Liver (tissue), 9 donors: ENCODE results near the gene BPIFB1. TPM values are rescaled to one million over a fixed set of nuclear protein-coding genes. Genes with fewer than 3 reads are reported as not detected.

ENCODE experiments used
- DNase-seq: peaks from one replicate; pipeline ENCODE4 v3.0.0-alpha.2; 2017; ENCODE audit warnings: low spot score
- H3K27ac ChIP-seq, 2 donors: one replicate each; pipeline ENCODE4 v1.7.0; 2013; ENCODE audit warnings: inconsistent platforms in 2 of 2, low read length in 2 of 2, control low read depth in 1 of 2, low read depth in 1 of 2, mild to moderate bottlenecking in 1 of 2
- H3K27me3 ChIP-seq, 4 donors: one replicate each; pipeline versions ENCODE4 v1.6.1 to v1.7.0; 2013; ENCODE audit warnings: low read length in 3 of 4, inconsistent platforms in 1 of 4, mild to moderate bottlenecking in 1 of 4, moderate library complexity in 1 of 4; ENCODE audit not compliant: control insufficient read depth in 4 of 4, insufficient read depth in 4 of 4
- H3K36me3 ChIP-seq, 4 donors: one replicate each; pipeline versions ENCODE4 v1.6.1 to v1.7.0; 2013; ENCODE audit warnings: low read length in 3 of 4, mild to moderate bottlenecking in 3 of 4, low read depth in 1 of 4, moderate library complexity in 1 of 4; ENCODE audit not compliant: control insufficient read depth in 4 of 4, insufficient read depth in 3 of 4
- H3K4me1 ChIP-seq, 4 donors: one replicate each; pipeline versions ENCODE4 v1.6.1 to v1.7.0; 2013; ENCODE audit warnings: low read length in 3 of 4, mild to moderate bottlenecking in 3 of 4, moderate library complexity in 1 of 4; ENCODE audit not compliant: control insufficient read depth in 4 of 4, insufficient read depth in 4 of 4
- H3K4me3 ChIP-seq, 3 donors: one replicate each; pipeline versions ENCODE4 v1.6.1 to v1.7.0; 2013; ENCODE audit warnings: low read length in 3 of 3, control low read depth in 1 of 3, low read depth in 1 of 3, mild to moderate bottlenecking in 1 of 3
- H3K9ac ChIP-seq, 2 donors: one replicate each; pipeline ENCODE4 v1.7.0; 2013; ENCODE audit warnings: low read length in 2 of 2, mild to moderate bottlenecking in 2 of 2, moderate library complexity in 2 of 2, control low read depth in 1 of 2, low read depth in 1 of 2
- H3K9me3 ChIP-seq, 4 donors: one replicate each; pipeline versions ENCODE4 v1.6.1 to v1.7.0; 2013; ENCODE audit warnings: low read length in 3 of 4; ENCODE audit not compliant: control insufficient read depth in 4 of 4
- CTCF ChIP-seq: fragments of 150-350 bp; IDR thresholded peaks from 2 replicates; pipeline ENCODE4 v1.5.1; 2017; ENCODE audit warnings: improper control_type of control experiment, low read depth, low read length; ENCODE audit not compliant: missing input control
- WGBS: extraction: QIAGEN DNeasy Blood & Tissue Kit; methylation state at CpG from one replicate; pipeline ENCODE4 v1.1.7; 2013; 5-methylcytosine and 5-hydroxymethylcytosine counted together
- polyA plus RNA-seq, 2 donors: library from polyadenylated mRNA; stranded (reverse) in 1 of 2; unstranded in 1 of 2; fragments of 200-250 nt in 1 of 2; fragments of >200 nt in 1 of 2; fragmentation: Nextera tagmentation in 1 of 2; extraction: Ambion mirVana in 1 of 2; gene quantifications; one replicate each; pipeline versions ENCODE4 v1.2.1 to v1.2.3, GENCODE V29; 2013 to 2015
- total RNA-seq, 2 donors: library from RNA; depleted of rRNA; stranded (reverse); fragments of >200 nt; gene quantifications; one replicate each; pipeline ENCODE4 v1.2.3, GENCODE V29; 2014
- donor health status: healthy.
- donor health status: healthy.
- donor health status: healthy.
- donor health status: healthy.
- donor health status: healthy.

BPIFB1 gene
- total and polyA plus RNA-seq, 4 donors: 0.08 to 0.13 TPM; not detected in 2

GRCh38 chr20:33353013-33353402, 70.0 kb downstream of the BPIFB1 start:
- H3K9ac ChIP-seq: no peak overlapping the region
- TF ChIP-seq CTCF: no peak
- 97% methylated on average over 4 of the region's 4 CpGs for WGBS
- no peak for DNase-seq
- H3K27me3 ChIP-seq: no peaks in the 10 kb centered on the region
- no peaks in the 10 kb centered on the region for H3K4me1 ChIP-seq
- no peaks in the 10 kb centered on the region for H3K9me3 ChIP-seq
- H3K36me3 ChIP-seq: peaks cover 0 to 17% (median 0%) of the 10 kb centered on the region in 4 donors
- no peak overlapping the region for H3K27ac ChIP-seq
- no peak overlapping the region for H3K4me3 ChIP-seq

Other genes with a start within 250 kb of the BPIFB1 start
- gene BPIFB3, start 229.3 kb upstream of the BPIFB1 start, total RNA-seq: not detected
- not detected for gene BPIFB3, start 229.3 kb upstream of the BPIFB1 start, polyA plus RNA-seq
- gene BPIFB4, start 203.6 kb upstream of the BPIFB1 start, total RNA-seq: not detected
- gene BPIFB4, start 203.6 kb upstream of the BPIFB1 start, polyA plus RNA-seq: under 1 TPM in 1 of 2 donors, not detected in 1; 0.16 TPM
- gene BPIFA2, start 115.1 kb upstream of the BPIFB1 start, total RNA-seq: not detected
- not detected for gene BPIFA2, start 115.1 kb upstream of the BPIFB1 start, polyA plus RNA-seq
- not detected for gene BPIFA3, start 65.9 kb upstream of the BPIFB1 start, total RNA-seq
- gene BPIFA3, start 65.9 kb upstream of the BPIFB1 start, polyA plus RNA-seq: not detected
- not detected for gene BPIFA1, start 47.2 kb upstream of the BPIFB1 start, total RNA-seq
- gene BPIFA1, start 47.2 kb upstream of the BPIFB1 start, polyA plus RNA-seq: not detected
- gene CDK5RAP1, start 118.3 kb downstream of the BPIFB1 start, total RNA-seq: 10 to 100 TPM; 15.2 to 22.1 TPM
- 10 to 100 TPM; 11.3 to 14.3 TPM for gene CDK5RAP1, start 118.3 kb downstream of the BPIFB1 start, polyA plus RNA-seq
- gene SNTA1, start 160.5 kb downstream of the BPIFB1 start, total RNA-seq: 1 to 10 TPM; 3.8 to 9.6 TPM
- 1 to 10 TPM; 6.9 TPM for gene SNTA1, start 160.5 kb downstream of the BPIFB1 start, polyA plus RNA-seq
- 1 to 10 TPM; 5.4 to 5.5 TPM for gene CBFA2T2, start 206.9 kb downstream of the BPIFB1 start, total RNA-seq
- gene CBFA2T2, start 206.9 kb downstream of the BPIFB1 start, polyA plus RNA-seq: 1 to 10 TPM; 2.0 to 5.2 TPM